Stimulated activated CD4-positive, alpha-beta T cell treated with anti-CD3 and anti-CD28 coated beads, TNF-alpha, amount 100 ng/mL, for 48 hours (primary cell): ENCODE results near the gene TMSB15C.

Source experiments
- DNase-seq, 3 donors: peaks; one replicate each; pipeline ENCODE4 v3.0.0-alpha.2; 2020; ENCODE audit warnings: low read depth in 3 of 3

TMSB15C gene

DNA sequence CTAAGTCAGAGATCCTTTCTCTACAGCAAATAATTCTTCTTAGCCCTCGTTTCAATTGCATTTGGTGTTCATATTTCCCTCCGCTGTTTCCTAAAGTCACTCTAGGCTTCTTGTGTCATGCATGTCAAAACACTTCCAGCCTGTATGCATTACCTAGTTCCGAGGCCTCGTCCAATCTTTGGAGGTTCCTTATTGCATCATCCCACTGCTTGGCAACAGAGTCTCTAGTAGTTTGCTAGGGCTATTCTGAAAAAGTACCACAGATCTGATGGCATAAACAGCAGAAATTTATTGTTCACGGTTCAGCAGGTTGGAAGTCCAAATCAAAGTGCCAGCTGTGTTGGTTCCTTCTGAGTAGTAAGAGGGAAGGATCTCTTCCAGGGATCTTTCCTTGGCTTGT lies 30.4 kb downstream of the TMSB15C start:
- DNase-seq, result no peak

DNA sequence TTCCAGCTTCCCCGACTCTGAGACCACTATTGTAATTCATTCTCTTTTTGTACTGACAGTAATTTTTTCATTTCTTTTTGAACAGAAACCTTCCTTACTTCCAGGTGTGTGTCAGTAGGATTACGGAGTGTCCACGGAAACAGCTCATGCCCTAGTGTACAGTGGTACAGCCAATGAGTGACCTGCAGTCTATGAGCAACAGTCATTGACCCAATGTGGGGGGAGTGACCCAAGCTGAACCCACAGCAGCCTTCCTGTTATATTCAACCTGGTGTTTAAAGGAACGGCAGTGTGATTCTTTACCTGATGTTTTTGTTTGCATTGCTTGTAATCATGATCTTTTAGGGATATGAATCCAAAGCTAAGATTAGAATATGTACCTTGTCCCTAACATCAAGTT lies 35.0 kb downstream of the TMSB15C start:
- no peak for DNase-seq

DNA sequence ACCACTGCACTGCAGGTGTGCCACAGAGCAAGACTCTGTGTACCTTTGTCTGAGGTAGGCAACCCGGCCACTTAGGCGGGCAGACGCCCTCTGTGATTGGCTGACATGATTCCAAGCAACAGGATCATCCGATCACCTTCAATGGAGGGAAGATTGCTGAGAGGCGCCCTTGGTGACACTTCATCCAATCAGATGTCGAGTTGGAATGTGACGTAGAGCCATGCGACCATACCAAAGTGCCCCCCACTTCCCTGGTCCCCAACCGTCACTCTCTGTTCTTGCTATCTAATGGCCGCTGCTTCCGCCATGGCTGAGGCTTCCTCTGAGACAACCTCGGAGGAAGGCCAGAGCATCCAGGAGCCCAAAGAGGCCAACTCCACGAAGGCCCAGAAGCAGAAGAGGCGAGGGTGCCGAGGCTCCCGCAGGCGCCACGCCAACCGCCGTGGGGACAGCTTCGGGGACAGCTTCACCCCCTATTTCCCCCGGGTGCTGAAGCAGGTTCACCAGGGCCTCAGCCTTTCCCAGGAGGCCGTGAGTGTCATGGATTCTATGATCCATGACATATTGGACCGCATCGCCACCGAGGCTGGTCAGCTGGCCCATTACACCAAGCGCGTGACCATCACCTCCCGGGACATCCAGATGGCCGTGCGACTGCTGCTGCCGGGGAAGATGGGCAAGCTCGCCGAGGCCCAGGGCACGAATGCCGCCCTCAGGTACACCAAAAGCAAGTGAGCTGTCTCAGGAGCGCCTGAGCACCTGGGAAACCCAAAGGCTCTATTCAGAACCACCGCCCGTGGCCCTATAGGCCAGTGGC lies 36.1 kb downstream of the TMSB15C start, which contains the start of gene H2BW2:
Gene H2BW2, plus strand, starts transcription at position 268 of the 817 bp plus-strand sequence. Its CDS starts 39 bp downstream, at position 307.
- DNase-seq, result no peak
